Right ventricle myocardium superior (tissue), 1 donor: ENCODE data around the gene ATG16L2. TPM values are rescaled to one million over a fixed set of nuclear protein-coding genes. Genes with fewer than 3 reads are reported as not detected.

Source experiments
- ATAC-seq: fragments of 200-7000 bp; cut with Tn5 transposase; one replicate; pipeline ENCODE4 v1.9.1; 2020; ENCODE audit warnings: mild to moderate bottlenecking; ENCODE audit not compliant: poor library complexity
- DNase-seq: peaks from one replicate; pipeline ENCODE4 v3.0.0-alpha.2; 2020
- intact Hi-C: fragments of 100-400 bp; cut with DNase I; formaldehyde crosslinking; loops from one replicate; pipeline ENCODE4 v1.11.2; 2022
- microRNA-seq: library from miRNA; unstranded; fragments of <30 nt; microRNA quantifications from one replicate; pipeline ENCODE4 v1.2.0, GENCODE V29; 2020
- total RNA-seq: library from RNA; stranded (reverse); fragmentation: NEBNext Ultra II Directional; extraction: Animal tissue kit (Norgen Biotek cat#: 25700); gene quantifications from one replicate; pipeline ENCODE4 v1.2.1, GENCODE V29; 2021
- donor health status: DM: no; HTN: yes; CAD: no; lungs with severe emphysema.

ATG16L2 gene
- total RNA-seq, 1 donor from 2014 or later: 16.8 TPM

DNA sequence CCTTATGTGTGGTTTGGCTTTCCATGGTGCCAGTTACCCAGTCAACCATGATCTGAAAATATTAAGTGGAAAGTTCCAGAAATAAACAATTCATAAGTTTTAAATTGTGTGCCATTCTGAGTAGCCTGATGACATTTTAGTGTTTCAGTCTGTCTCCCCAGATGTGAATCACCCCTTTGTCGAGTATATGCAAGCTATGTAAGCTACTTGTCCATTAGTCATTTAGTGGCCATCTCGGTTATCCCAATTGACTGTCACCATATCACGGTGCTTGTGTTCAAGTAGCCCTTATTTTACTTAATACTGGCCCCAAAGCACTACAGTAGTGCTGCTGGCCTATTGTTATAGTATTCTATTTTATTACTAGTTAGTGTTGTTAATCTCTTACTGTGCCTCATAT, 44.9 kb downstream of the ATG16L2 start:
- intact Hi-C loops: no loop called here
- no peak for ATAC-seq

DNA sequence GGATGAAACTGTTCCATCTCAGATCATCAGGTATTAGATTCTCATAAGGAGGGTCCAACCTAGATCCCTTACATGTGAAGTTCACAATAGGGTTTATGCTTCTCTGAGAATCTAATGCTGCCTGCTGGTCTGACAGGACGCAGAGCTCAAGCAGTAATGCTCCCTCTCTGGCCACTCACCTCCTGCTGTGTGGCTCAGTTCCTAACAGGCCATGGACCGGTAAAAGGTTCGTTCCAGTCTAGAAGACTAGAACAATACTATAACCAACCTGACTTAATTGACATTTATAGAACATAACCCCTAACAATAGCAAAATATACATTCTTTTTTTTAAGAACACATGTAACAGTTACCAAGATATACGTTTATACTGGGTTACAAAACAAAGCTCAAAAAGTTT, 45.8 kb downstream of the ATG16L2 start:
- intact Hi-C loops: no loop called here
- no peak for DNase-seq
- ATAC-seq: no peak

More for the DNA sequence above, 44.9 kb downstream of the ATG16L2 start:
- DNase-seq: no peak

- DNase-seq (no peak), ATAC-seq (no peak)
- intact Hi-C loops: no loop called here
Measured at GRCh38 chr11:72860592-72860991, 46.4 kb downstream of the ATG16L2 start.

DNA sequence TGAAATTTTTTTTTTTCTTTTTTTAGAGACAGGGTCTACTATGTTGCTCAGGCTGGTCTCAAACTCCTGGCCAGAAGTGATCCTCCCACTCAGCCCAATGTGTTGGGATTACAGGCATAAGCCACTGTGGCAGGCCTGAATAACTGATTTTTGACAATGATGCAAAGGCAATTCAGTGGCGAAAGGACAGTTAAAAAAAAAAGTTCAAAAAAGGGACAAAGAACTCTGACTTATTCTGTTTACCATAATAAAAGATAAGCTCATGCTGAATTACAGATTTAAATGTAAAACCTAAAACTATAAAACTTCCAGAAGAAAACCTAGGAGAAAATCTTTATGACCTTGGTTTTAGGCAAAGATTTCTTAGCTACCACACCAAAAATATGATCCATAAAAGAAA, 48.9 kb downstream of the ATG16L2 start:
- DNase-seq (no peak), ATAC-seq (no peak)
- intact Hi-C loops: no loop called here

- intact Hi-C loops: no loop called here
- DNase-seq (no peak), ATAC-seq (peak; percentile 23)
Measured at GRCh38 chr11:72863916-72864315, 49.7 kb downstream of the ATG16L2 start.

DNA sequence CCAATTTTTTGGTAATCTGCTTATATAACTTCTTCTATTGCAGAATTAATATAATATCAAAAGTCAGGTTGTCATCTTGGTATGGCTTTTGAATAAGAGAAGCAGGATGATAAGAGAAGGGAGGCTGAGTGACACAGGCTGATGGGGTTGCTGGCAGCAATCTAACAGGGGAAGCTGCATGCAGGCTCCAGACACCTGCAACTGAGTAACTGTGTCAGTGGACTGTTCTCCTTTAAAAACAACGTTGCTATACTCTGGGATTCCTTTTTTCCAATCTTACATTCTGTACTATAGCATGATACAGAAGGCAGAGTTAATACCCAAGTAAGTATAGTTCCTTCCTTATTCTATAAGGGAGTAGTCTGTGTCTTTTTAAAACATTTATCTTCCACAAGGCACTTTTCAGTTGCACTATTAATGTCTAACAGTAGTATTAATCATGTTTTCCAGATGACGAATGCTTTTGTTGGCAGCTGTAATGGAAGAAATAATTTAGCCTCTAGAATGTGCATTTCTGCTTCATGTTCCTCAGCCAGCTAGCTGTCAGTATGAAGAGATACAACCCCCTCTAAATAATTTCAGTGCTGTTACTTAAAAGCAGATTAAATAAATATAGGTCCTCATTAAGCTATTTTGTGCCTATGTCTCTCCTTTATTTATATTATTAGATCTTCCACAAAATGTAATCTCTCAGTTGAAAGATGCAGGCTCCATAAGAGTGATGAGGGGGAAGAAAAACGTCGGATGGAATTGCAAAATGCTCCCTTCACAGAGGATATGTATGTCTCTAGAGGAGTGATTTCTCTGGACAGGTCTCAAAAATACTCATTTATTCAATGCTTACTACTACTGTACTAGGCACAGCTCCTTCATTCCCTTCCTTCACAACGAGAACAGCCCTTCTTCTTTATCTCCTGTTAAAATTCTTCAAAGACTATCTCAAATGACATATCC, 50.8 kb downstream of the ATG16L2 start:
- intact Hi-C loops: no loop called here
- peak; percentile 79 for ATAC-seq
- no peak for DNase-seq

DNA sequence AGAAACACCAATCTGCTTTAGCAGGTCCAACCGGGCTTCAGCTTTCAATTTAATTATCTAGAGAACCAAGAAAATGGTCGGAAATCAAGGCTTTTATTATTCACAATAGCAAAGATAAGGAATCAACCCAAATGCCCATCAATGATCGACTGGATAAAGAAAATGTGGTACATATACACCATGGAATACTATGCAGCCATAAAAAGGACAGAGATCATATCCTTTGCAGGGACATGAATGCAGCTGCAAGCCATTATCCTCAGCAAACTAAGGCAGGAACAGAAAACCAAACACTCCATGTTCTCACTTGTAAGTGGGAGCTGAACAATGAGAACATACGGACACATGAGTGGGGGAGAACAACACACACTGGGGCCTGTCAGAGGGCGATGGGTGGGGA, 53.8 kb downstream of the ATG16L2 start:
- DNase-seq: no peak
- ATAC-seq: no peak
- intact Hi-C loops: no loop called here

DNA sequence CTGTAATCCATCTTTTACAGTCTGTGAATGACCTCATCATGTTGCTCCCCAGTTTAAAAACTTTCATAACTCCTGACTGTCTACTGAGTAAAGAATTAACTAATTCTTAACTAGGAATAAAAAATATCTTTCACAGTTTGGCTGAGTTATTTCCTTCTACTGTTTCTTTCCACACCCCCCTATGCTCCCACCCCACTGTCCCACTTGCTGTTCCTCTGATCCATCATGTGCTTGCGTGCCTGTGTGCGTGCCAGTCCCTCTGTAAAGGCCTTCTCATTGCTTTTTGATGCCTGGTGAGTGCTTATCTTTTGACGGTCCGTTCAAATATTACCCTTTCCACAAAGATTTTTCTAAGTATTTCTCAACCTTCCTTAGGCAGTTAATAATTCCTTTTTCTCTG, 55.6 kb downstream of the ATG16L2 start:
- intact Hi-C loops: no loop called here
- DNase-seq (no peak), ATAC-seq (no peak)

- intact Hi-C loops: no loop called here
- DNase-seq: no peak
Measured at GRCh38 chr11:72871119-72871518, 56.9 kb downstream of the ATG16L2 start.

GRCh38 chr11:72872012-72872411, 57.8 kb downstream of the ATG16L2 start:
- intact Hi-C loops: no loop called here
- DNase-seq: no peak
- no peak for ATAC-seq

More at GRCh38 chr11:72871119-72871518, 56.9 kb downstream of the ATG16L2 start:
- no peak for ATAC-seq

- ATAC-seq: no peak
- DNase-seq: no peak
- intact Hi-C loops: no loop called here
Measured at GRCh38 chr11:72875736-72876135, 61.5 kb downstream of the ATG16L2 start.

- intact Hi-C loops: no loop called here
- no peak for DNase-seq
- ATAC-seq: no peak
Measured at GRCh38 chr11:72876147-72876546, 61.9 kb downstream of the ATG16L2 start.

Small RNAs within 50 kb of the gene (microRNA-seq; reads per million reads assigned to microRNA genes)
- gene MIR4692: not detected

Other genes starting within 250 kb of the ATG16L2 start
- gene PDE2A, start 140.0 kb upstream of the ATG16L2 start, total RNA-seq: 38.5 TPM
- 58.0 TPM for gene ARAP1, start 62.0 kb upstream of the ATG16L2 start, total RNA-seq
- gene STARD10, start 20.4 kb upstream of the ATG16L2 start, total RNA-seq: 117 TPM